DOHH2 (cell line): ENCODE data around the gene SRD5A1.

Experiments
- EZH2phosphoT487 ChIP-seq: fragments of 200-600 bp; sonication (generic); IDR thresholded peaks from 2 replicates; pipeline ENCODE4 v1.6.1; 2017; ENCODE audit warnings: borderline replicate concordance, mild to moderate bottlenecking, antibody characterized with exemption, low read length, moderate library complexity, mixed read lengths
- TF ChIP-seq, protein P1 (sequence below): fragments of 200-600 bp; sonication (generic); IDR thresholded peaks from one replicate; pipeline ENCODE4 v1.5.1; 2014; ENCODE audit warnings: antibody characterized with exemption, mild to moderate bottlenecking, low read depth, low read length; ENCODE audit not compliant: poor library complexity, severe bottlenecking

DNA sequence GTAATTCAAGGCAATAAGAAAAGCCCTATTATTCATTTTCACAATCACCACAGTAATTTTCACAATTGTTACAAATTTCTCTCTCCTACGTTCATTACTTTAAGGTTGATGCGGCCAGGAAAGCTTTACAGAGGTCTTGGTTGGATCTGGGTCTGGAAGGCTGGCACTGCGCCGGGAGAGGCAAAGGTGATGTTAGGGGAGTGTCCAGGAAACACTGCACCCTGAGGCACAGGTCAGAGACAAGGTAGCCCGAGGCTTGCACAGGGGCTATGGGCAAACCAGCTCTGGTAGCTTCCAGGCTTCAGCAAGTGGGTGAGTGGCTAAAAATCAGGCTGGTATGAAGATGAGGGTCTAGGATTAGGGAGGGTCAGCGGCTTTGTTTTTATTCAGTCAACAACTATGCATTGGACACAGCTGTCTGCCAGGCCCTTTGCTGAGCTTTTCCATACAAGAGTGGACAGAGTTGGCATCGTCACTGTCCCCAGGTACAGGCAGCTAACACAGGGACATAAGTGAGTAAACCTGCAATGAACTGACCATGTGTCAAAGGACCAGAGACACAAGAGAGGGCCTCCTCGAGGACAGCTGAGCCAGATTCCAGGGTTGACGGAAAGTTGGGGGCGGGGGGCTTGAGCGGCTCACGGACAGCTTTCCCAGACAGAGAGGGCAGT lies 67.6 kb downstream of the SRD5A1 start:
- TF ChIP-seq, protein P1, sequence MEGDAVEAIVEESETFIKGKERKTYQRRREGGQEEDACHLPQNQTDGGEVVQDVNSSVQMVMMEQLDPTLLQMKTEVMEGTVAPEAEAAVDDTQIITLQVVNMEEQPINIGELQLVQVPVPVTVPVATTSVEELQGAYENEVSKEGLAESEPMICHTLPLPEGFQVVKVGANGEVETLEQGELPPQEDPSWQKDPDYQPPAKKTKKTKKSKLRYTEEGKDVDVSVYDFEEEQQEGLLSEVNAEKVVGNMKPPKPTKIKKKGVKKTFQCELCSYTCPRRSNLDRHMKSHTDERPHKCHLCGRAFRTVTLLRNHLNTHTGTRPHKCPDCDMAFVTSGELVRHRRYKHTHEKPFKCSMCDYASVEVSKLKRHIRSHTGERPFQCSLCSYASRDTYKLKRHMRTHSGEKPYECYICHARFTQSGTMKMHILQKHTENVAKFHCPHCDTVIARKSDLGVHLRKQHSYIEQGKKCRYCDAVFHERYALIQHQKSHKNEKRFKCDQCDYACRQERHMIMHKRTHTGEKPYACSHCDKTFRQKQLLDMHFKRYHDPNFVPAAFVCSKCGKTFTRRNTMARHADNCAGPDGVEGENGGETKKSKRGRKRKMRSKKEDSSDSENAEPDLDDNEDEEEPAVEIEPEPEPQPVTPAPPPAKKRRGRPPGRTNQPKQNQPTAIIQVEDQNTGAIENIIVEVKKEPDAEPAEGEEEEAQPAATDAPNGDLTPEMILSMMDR: no peak
- no peak for TF ChIP-seq EZH2phosphoT487
